HCT116 (cell line): ENCODE data around the gene PGGHG. TPM values are rescaled to one million over a fixed set of nuclear protein-coding genes. Genes with fewer than 3 reads are reported as not detected.

Source experiments
- ATAC-seq: fragments of 200-7000 bp; cut with Tn5 transposase; 2 replicates; pipeline ENCODE4 v1.9.1; 2020; ENCODE audit warnings: mild to moderate bottlenecking, moderate library complexity
- BruUV-seq: library from RNA; stranded (reverse); fragments of 400-500 nt; replicated peaks from 2 replicates; lab custom pipeline; 2021; lab: Mats Ljungman, UMichigan
- CTCF ChIA-PET: fragments of 300-600 bp; sonication (Branson Sonifier 250); formaldehyde crosslinking; loops from one replicate; lab custom pipeline; 2021; ENCODE audit warnings: antibody characterized with exemption; lab: Charles Lee
- POLR2A ChIA-PET: fragments of 300-600, 350-600 bp; sonication (Branson Sonifier 250); formaldehyde crosslinking; loops from one replicate; lab custom pipeline; 2021; ENCODE audit warnings: antibody characterized with exemption; lab: Charles Lee
- RAD21 ChIA-PET, 2 experiments: fragments of 300-600 bp; sonication (Branson Sonifier 250); formaldehyde crosslinking; loops; one replicate each; lab custom pipeline; 2023; ENCODE audit warnings: low total read pairs in 2 of 2; ENCODE audit not compliant: uncharacterized antibody in 2 of 2, unreplicated experiment in 2 of 2, low non-redundant PET in 1 of 2; lab: Charles Lee
- DNase-seq: peaks from one replicate; pipeline ENCODE4 v3.0.0-alpha.2; 2010; ENCODE audit warnings: low read depth, low spot score
- H2AFZ ChIP-seq: fragments of 200-600 bp; shearing (Covaris generic), sonication (generic); 2 replicates; pipeline ENCODE4 v1.6.1; 2017; ENCODE audit warnings: low read depth, mixed run types, mixed read lengths, antibody characterized with exemption, low read length; ENCODE audit not compliant: poor library complexity, severe bottlenecking
- H3K27ac ChIP-seq: 2 replicates; pipeline ENCODE4 v1.5.1; 2012; ENCODE audit warnings: low read depth, low read length
- H3K27me3 ChIP-seq: fragments of 200-600 bp; sonication (generic); 2 replicates; pipeline ENCODE4 v1.6.1; 2016; ENCODE audit warnings: mixed run types, low read length, mixed read lengths; ENCODE audit not compliant: insufficient read depth
- H3K36me3 ChIP-seq, 2 experiments: fragments of 200-500 bp in 1 of 2; fragments of 200-600 bp in 1 of 2; sonication (Bioruptor generic) in 1 of 2; sonication (generic) in 1 of 2; 2 replicates each; pipeline versions ENCODE4 v1.5.1 to v1.6.1; 2014 to 2016; ENCODE audit warnings: low read length in 2 of 2, inconsistent platforms in 1 of 2, mixed read lengths in 1 of 2, mixed run types in 1 of 2; ENCODE audit not compliant: insufficient read depth in 2 of 2, control insufficient read depth in 1 of 2
- H3K4me1 ChIP-seq, 2 experiments: fragments of 200-600 bp in 1 of 2; sonication (generic) in 1 of 2; 2 replicates each; pipeline versions ENCODE4 v1.5.1 to v1.6.1; 2012 to 2017; ENCODE audit warnings: low read length in 2 of 2, inconsistent platforms in 1 of 2, mild to moderate bottlenecking in 1 of 2, mixed read lengths in 1 of 2, mixed run types in 1 of 2, moderate library complexity in 1 of 2; ENCODE audit not compliant: insufficient read depth in 2 of 2, control insufficient read depth in 1 of 2
- H3K4me2 ChIP-seq: fragments of 200-600 bp; sonication (generic); 2 replicates; pipeline ENCODE4 v1.6.1; 2017; ENCODE audit warnings: mixed run types, low read length, mixed read lengths
- H3K4me3 ChIP-seq, 2 experiments: fragments of 200-600 bp in 1 of 2; sonication (generic) in 1 of 2; replicated peaks in 1 of 2; 2 replicates each; pipeline ENCODE4 v1.5.1; 2011 to 2016; ENCODE audit warnings: low read length in 2 of 2, control low read depth in 1 of 2, low read depth in 1 of 2, mild to moderate bottlenecking in 1 of 2, mixed read lengths in 1 of 2, mixed run types in 1 of 2
- H3K79me2 ChIP-seq: fragments of 200-600 bp; sonication (generic); 2 replicates; pipeline ENCODE4 v1.6.1; 2017; ENCODE audit warnings: mild to moderate bottlenecking, mixed run types, low read length, moderate library complexity, mixed read lengths; ENCODE audit not compliant: insufficient read depth
- H3K9ac ChIP-seq: fragments of 200-600 bp; sonication (generic); 2 replicates; pipeline ENCODE4 v1.6.1; 2016; ENCODE audit warnings: low read length, mixed read lengths
- H3K9me2 ChIP-seq: fragments of 200-600 bp; sonication (generic), shearing (Covaris generic); 2 replicates; pipeline ENCODE4 v1.6.1; 2017; ENCODE audit warnings: mixed run types, mild to moderate bottlenecking, moderate library complexity; ENCODE audit not compliant: insufficient read depth
- H3K9me3 ChIP-seq, 2 experiments: fragments of 200-500 bp in 1 of 2; fragments of 200-600 bp in 1 of 2; sonication (Bioruptor generic) in 1 of 2; sonication (generic) in 1 of 2; 2 replicates each; pipeline ENCODE4 v1.6.1; 2014 to 2017; ENCODE audit warnings: low read length in 2 of 2, mixed read lengths in 2 of 2, inconsistent platforms in 1 of 2, low read depth in 1 of 2, mild to moderate bottlenecking in 1 of 2, mixed run types in 1 of 2, moderate library complexity in 1 of 2; ENCODE audit not compliant: control insufficient read depth in 1 of 2, insufficient read depth in 1 of 2
- H4K20me1 ChIP-seq: fragments of 200-600 bp; sonication (generic), shearing (Covaris generic); 2 replicates; pipeline ENCODE4 v1.6.1; 2017; ENCODE audit warnings: mixed run types, mild to moderate bottlenecking, moderate library complexity; ENCODE audit not compliant: insufficient read depth
- CBX3 ChIP-seq: IDR thresholded peaks from 2 replicates; pipeline ENCODE4 v1.6.1; 2012; ENCODE audit warnings: low read depth
- CTCF ChIP-seq, 3 experiments: fragments of 200-600 bp in 1 of 3; sonication (generic) in 1 of 3; IDR thresholded peaks in 2 of 3; conservative IDR thresholded peaks in 1 of 3; 2 replicates each; pipeline ENCODE4 v1.5.1; 2012 to 2017; ENCODE audit warnings: low read depth in 2 of 3, low read length in 2 of 3, antibody characterized with exemption in 1 of 3, borderline replicate concordance in 1 of 3, control low read depth in 1 of 3, mild to moderate bottlenecking in 1 of 3, mixed read lengths in 1 of 3, mixed run types in 1 of 3, moderate library complexity in 1 of 3; ENCODE audit not compliant: insufficient read depth in 1 of 3
- EGR1 ChIP-seq: IDR thresholded peaks from 2 replicates; pipeline ENCODE4 v1.6.1; 2012; ENCODE audit warnings: low read depth
- EZH2 ChIP-seq: fragments of 200-600 bp; sonication (generic); IDR thresholded peaks from 2 replicates; pipeline ENCODE4 v1.6.1; 2017; ENCODE audit warnings: antibody characterized with exemption, mixed run types
- EZH2phosphoT487 ChIP-seq: fragments of 200-600 bp; IDR thresholded peaks from 2 replicates; pipeline ENCODE4 v1.6.1; 2018; ENCODE audit warnings: antibody characterized with exemption, borderline replicate concordance
- FOSL1 ChIP-seq: IDR thresholded peaks from 2 replicates; pipeline ENCODE4 v1.6.1; 2012; ENCODE audit warnings: low read depth
- POLR2A ChIP-seq: IDR thresholded peaks from 2 replicates; pipeline ENCODE4 v1.7.0; 2011; ENCODE audit warnings: borderline replicate concordance; ENCODE audit not compliant: insufficient read depth, insufficient read length; ENCODE audit errors: extremely low read depth
- POLR2AphosphoS5 ChIP-seq: IDR thresholded peaks from 2 replicates; pipeline ENCODE4 v1.6.1; 2011; ENCODE audit warnings: mild to moderate bottlenecking, low read depth, low read length, moderate library complexity
- RAD21 ChIP-seq: IDR thresholded peaks from 2 replicates; pipeline ENCODE4 v1.6.1; 2012; ENCODE audit warnings: low read depth, mild to moderate bottlenecking
- REST ChIP-seq: IDR thresholded peaks from 2 replicates; pipeline ENCODE4 v1.6.1; 2012; ENCODE audit warnings: low read depth
- SIN3A ChIP-seq: IDR thresholded peaks from 2 replicates; pipeline ENCODE4 v1.6.1; 2012; ENCODE audit warnings: low read depth
- SP1 ChIP-seq: IDR thresholded peaks from 2 replicates; pipeline ENCODE4 v1.6.1; 2012; ENCODE audit warnings: low read depth
- SRF ChIP-seq: IDR thresholded peaks from 2 replicates; pipeline ENCODE4 v1.6.1; 2012; ENCODE audit warnings: low read depth
- TCF7L2 ChIP-seq: IDR thresholded peaks from 2 replicates; pipeline ENCODE4 v1.7.0; 2011; ENCODE audit warnings: borderline replicate concordance, inconsistent platforms; ENCODE audit not compliant: insufficient read depth, insufficient read length; ENCODE audit errors: extremely low read depth
- YY1 ChIP-seq: IDR thresholded peaks from 2 replicates; pipeline ENCODE4 v1.6.1; 2011; ENCODE audit warnings: low read length, low read depth, moderate library complexity, mild to moderate bottlenecking; ENCODE audit not compliant: insufficient replicate concordance; ENCODE audit errors: extremely low read depth
- ZNF274 ChIP-seq: fragments of 200-500 bp; sonication (Bioruptor generic); IDR thresholded peaks from 2 replicates; pipeline ENCODE4 v1.6.1; 2014; ENCODE audit warnings: mild to moderate bottlenecking, low read depth, low read length, inconsistent platforms
- intact Hi-C: fragments of 100-400 bp; cut with micrococcal nuclease; formaldehyde crosslinking; loops from 2 replicates; pipeline ENCODE4 v1.10.0; 2022
- total RNA-seq: library from RNA; stranded (reverse); gene quantifications from one replicate; pipeline ENCODE4 v1.2.1, GENCODE V29; 2021; ENCODE audit not compliant: unreplicated experiment

PGGHG gene
- total RNA-seq, 1 experiment from 2014 or later: 57.5 TPM

- no peak overlapping the region for H3K9ac ChIP-seq
- intact Hi-C loops: no loop called here
- no peak for DNase-seq
Measured at GRCh38 chr11:327581-327923, 38.6 kb downstream of the PGGHG start.

GRCh38 chr11:328012-328411 is 39.1 kb downstream of the PGGHG start:
- H4K20me1 ChIP-seq: no peaks in the 10 kb centered on the region
- H3K9me2 ChIP-seq: no peaks in the 10 kb centered on the region
- ChIA-PET RAD21 (no interaction called here), CTCF (no interaction called here), POLR2A (no interaction called here)
- peaks cover 0 to 7% of the 10 kb centered on the region in 2 experiments; a peak in 2 of 4 replicates for H3K4me1 ChIP-seq
- no peak overlapping the region for H3K9ac ChIP-seq
- H2AFZ ChIP-seq: no peak overlapping the region
- no peaks in the 10 kb centered on the region; a peak in 1 of 4 replicates for H3K9me3 ChIP-seq
- no peak overlapping the region for H3K27ac ChIP-seq
- intact Hi-C loops: no loop called here
- H3K79me2 ChIP-seq: no peaks in the 10 kb centered on the region
- H3K27me3 ChIP-seq: no peaks in the 10 kb centered on the region
- ATAC-seq (no peak), DNase-seq (no peak)
- no peak overlapping the region for H3K4me2 ChIP-seq
- no peak for TF ChIP-seq RAD21
- TF ChIP-seq REST: no peak
- no peak for TF ChIP-seq SP1
- no peak for TF ChIP-seq CBX3
- no peak for TF ChIP-seq ZNF274
- TF ChIP-seq CTCF (IDR thresholded peaks at IDR 0.05 in 2 of 3, conservative IDR thresholded peaks at IDR 0.05 in 1 of 3; ENCODE audit: borderline replicate concordance in 1 of 3, insufficient read depth in 1 of 3, low read depth in 2 of 3, low read length in 2 of 3): no peak
- TF ChIP-seq POLR2AphosphoS5: no peak
- TF ChIP-seq POLR2A: no peak
- no peak for TF ChIP-seq FOSL1
- no peak for TF ChIP-seq SIN3A
- no peak for TF ChIP-seq EGR1
- H3K36me3 ChIP-seq: no peaks in the 10 kb centered on the region
- BruUV-seq: no TSS peak
- H3K4me3 ChIP-seq: no peak overlapping the region

More at GRCh38 chr11:327581-327923, 38.6 kb downstream of the PGGHG start:
- POLR2A ChIA-PET: no interaction called here
- CTCF ChIA-PET: interaction anchor here (0.6 kb wide), 1 partner anchor 28 kb away, joined by 4 read pairs; no protein-coding TSS in a partner anchor
- Histone ChIP-seq H3K27me3 (no peaks in the 10 kb centered on the region), H3K27ac (no peak overlapping the region), H4K20me1 (no peaks in the 10 kb centered on the region), H3K4me1 (peaks cover 0 to 7% of the 10 kb centered on the region in 2 experiments; a peak in 2 of 4 replicates), H3K36me3 (no peaks in the 10 kb centered on the region), H3K4me3 (no peak overlapping the region), H3K79me2 (no peaks in the 10 kb centered on the region), H3K4me2 (no peak overlapping the region), H3K9me2 (no peaks in the 10 kb centered on the region), H3K9me3 (no peaks in the 10 kb centered on the region), H2AFZ (no peak overlapping the region)
- no peak for TF ChIP-seq SRF
- no peak for TF ChIP-seq EZH2phosphoT487
- TF ChIP-seq CBX3: no peak
- TF ChIP-seq EZH2: no peak
- TF ChIP-seq TCF7L2: no peak
- TF ChIP-seq YY1: no peak
- no peak for TF ChIP-seq ZNF274
- TF ChIP-seq SIN3A: no peak
- no peak for ATAC-seq
- RAD21 ChIA-PET: no interaction called here
- no TSS peak for BruUV-seq
